GM21786 (cell line): ENCODE measurements around the gene TEDC2.

Source experiments
- ATAC-seq: cut with Tn5 transposase; IDR thresholded peaks from one replicate; pipeline ENCODE4 v1.9.1; 2021; ENCODE audit not compliant: unreplicated experiment

TEDC2 gene

GRCh38 chr16:2464333-2464732, 4.4 kb downstream of the TEDC2 start:
- ATAC-seq, result no peak

- ATAC-seq, result no peak
These were observed 5.9 kb downstream of the TEDC2 start for GRCh38 chr16:2465653-2466415.

- ATAC-seq, result no peak
These were observed 7.0 kb downstream of the TEDC2 start for GRCh38 chr16:2466667-2467527.

- ATAC-seq, result no peak
These were observed 7.8 kb downstream of the TEDC2 start for GRCh38 chr16:2467528-2468232.

- ATAC-seq, result no peak
These were observed 8.4 kb downstream of the TEDC2 start for GRCh38 chr16:2468233-2468724.

GRCh38 chr16:2468725-2469398, 9.0 kb downstream of the TEDC2 start:
- peak; percentile 47 for ATAC-seq

GRCh38 chr16:2469399-2470233, 9.7 kb downstream of the TEDC2 start:
- no peak for ATAC-seq

- no peak for ATAC-seq
These were observed 10.3 kb downstream of the TEDC2 start for GRCh38 chr16:2470234-2470601.

GRCh38 chr16:2470603-2471015, 10.7 kb downstream of the TEDC2 start:
- no peak for ATAC-seq

GRCh38 chr16:2471016-2471652, 11.2 kb downstream of the TEDC2 start, which contains the start of gene NTN3:
Gene NTN3, plus strand, starts transcription at chr16:2471297. Its CDS starts 405 bp downstream, at chr16:2471702.
- no peak for ATAC-seq

GRCh38 chr16:2471653-2472487, 12.0 kb downstream of the TEDC2 start:
- ATAC-seq, result no peak

- no peak for ATAC-seq
These were observed 12.6 kb downstream of the TEDC2 start for GRCh38 chr16:2472488-2472864.

GRCh38 chr16:2472885-2473445, 13.1 kb downstream of the TEDC2 start:
- ATAC-seq, result no peak

GRCh38 chr16:2473446-2473926, 13.6 kb downstream of the TEDC2 start:
- no peak for ATAC-seq

- no peak for ATAC-seq
These were observed 14.3 kb downstream of the TEDC2 start for GRCh38 chr16:2473999-2474876.

GRCh38 chr16:2474877-2475412, 15.0 kb downstream of the TEDC2 start, which contains the start of gene TBC1D24:
Gene TBC1D24, plus strand, starts transcription at chr16:2475127. Its CDS starts 21,022 bp downstream, at chr16:2496149.
- ATAC-seq, result peak; percentile 61
